GM15510 (cell line): ENCODE data around the gene BACH2.

Experiments
- POLR2A ChIP-seq: IDR thresholded peaks from 3 replicates; pipeline ENCODE4 v1.6.1; 2011; ENCODE audit warnings: borderline replicate concordance; ENCODE audit not compliant: insufficient read length; ENCODE audit errors: extremely low read depth

Gene BACH2

GRCh38 chr6:90293319-90293953 is 3.2 kb downstream of the BACH2 start:
- no peak for TF ChIP-seq POLR2A

GRCh38 chr6:90291565-90291964 is 5.1 kb downstream of the BACH2 start:
- no peak for TF ChIP-seq POLR2A

- no peak for TF ChIP-seq POLR2A
Observed at GRCh38 chr6:90290811-90291420, 5.7 kb downstream of the BACH2 start.

- no peak for TF ChIP-seq POLR2A
Observed at GRCh38 chr6:90289902-90290301, 6.7 kb downstream of the BACH2 start.

- TF ChIP-seq POLR2A: no peak
Observed at GRCh38 chr6:90288404-90288803, 8.2 kb downstream of the BACH2 start.

GRCh38 chr6:90286884-90287488 is 9.7 kb downstream of the BACH2 start:
- no peak for TF ChIP-seq POLR2A

GRCh38 chr6:90285611-90286381 is 10.8 kb downstream of the BACH2 start:
- TF ChIP-seq POLR2A: no peak

GRCh38 chr6:90285042-90285481 is 11.6 kb downstream of the BACH2 start:
- TF ChIP-seq POLR2A: no peak

GRCh38 chr6:90284236-90285041 is 12.2 kb downstream of the BACH2 start:
- no peak for TF ChIP-seq POLR2A

- TF ChIP-seq POLR2A: no peak
Observed at GRCh38 chr6:90278129-90278528, 18.5 kb downstream of the BACH2 start.

- TF ChIP-seq POLR2A: no peak
Observed at GRCh38 chr6:90277302-90278011, 19.2 kb downstream of the BACH2 start.

- no peak for TF ChIP-seq POLR2A
Observed at GRCh38 chr6:90274451-90275030, 22.1 kb downstream of the BACH2 start.

GRCh38 chr6:90273863-90274262 is 22.8 kb downstream of the BACH2 start:
- TF ChIP-seq POLR2A: no peak
